ENCODE measurements around the gene IL5. TPM values are rescaled to one million over a fixed set of nuclear protein-coding genes. Genes with fewer than 3 reads are reported as not detected.

The IL5 gene
- total and polyA plus RNA-seq, 11 donors, result not detected

DNA sequence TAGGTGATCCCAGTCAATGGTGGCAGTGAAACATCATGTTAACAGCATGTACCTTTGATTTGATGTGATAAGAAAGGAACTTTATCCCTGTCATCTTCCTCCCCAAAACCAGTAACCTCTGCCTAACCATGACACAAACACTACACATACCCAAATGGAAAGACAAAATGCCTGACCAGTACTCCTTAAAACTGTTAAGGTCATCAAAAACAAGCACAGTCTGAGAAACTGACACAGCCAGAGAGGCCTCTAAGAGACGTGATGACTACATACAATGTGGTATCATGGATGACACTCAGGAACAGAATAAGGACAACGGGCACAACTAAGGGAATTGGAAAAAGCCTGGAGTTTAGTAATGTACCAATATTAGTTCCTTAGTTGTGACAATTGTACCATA, 3.9 kb upstream of the IL5 start:
- Histone ChIP-seq H3K27me3 (no peaks in the 10 kb centered on the region), H3K4me3 (no peak overlapping the region), H3K27ac (no peak overlapping the region), H3K9me3 (no peaks in the 10 kb centered on the region), H3K36me3 (no peaks in the 10 kb centered on the region), H3K4me1 (no peaks in the 10 kb centered on the region)
- DNase-seq (no peak), ATAC-seq (no peak)
- TF ChIP-seq, protein P1, sequence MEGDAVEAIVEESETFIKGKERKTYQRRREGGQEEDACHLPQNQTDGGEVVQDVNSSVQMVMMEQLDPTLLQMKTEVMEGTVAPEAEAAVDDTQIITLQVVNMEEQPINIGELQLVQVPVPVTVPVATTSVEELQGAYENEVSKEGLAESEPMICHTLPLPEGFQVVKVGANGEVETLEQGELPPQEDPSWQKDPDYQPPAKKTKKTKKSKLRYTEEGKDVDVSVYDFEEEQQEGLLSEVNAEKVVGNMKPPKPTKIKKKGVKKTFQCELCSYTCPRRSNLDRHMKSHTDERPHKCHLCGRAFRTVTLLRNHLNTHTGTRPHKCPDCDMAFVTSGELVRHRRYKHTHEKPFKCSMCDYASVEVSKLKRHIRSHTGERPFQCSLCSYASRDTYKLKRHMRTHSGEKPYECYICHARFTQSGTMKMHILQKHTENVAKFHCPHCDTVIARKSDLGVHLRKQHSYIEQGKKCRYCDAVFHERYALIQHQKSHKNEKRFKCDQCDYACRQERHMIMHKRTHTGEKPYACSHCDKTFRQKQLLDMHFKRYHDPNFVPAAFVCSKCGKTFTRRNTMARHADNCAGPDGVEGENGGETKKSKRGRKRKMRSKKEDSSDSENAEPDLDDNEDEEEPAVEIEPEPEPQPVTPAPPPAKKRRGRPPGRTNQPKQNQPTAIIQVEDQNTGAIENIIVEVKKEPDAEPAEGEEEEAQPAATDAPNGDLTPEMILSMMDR (IDR thresholded peaks at IDR 0.05), result no peak
- TF ChIP-seq POLR2A (IDR thresholded peaks at IDR 0.05), result no peak
- intact Hi-C loops (cut with DNase I), result no loop called here
- 79 to 90% (median 86%) methylated on average over 2 of the region's 2 CpGs for WGBS, 4 donors

DNA sequence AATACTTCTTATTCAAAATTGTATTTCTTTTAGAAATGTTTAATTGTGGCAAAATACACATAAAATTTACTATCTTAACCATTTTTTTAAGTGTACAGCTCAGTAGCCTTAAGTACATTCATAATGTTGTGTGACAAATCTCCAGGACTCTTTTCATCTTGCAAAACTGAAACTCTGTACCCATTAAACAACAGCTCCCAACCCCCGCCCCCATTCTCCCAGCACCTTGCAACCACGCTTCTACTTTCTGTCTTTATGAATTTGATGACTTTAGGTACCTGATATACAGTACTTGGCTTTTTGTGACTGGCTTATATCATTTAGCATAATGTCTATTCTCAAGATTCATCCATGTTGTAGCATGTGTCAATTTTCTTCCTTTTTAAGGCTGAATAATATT, 2.8 kb upstream of the IL5 start:
- TF ChIP-seq POLR2A (IDR thresholded peaks at IDR 0.05), result no peak
- TF ChIP-seq, protein P1 (IDR thresholded peaks at IDR 0.05), result no peak
- no peak overlapping the region for H3K4me3 ChIP-seq
- no peak overlapping the region for H3K27ac ChIP-seq
- no peaks in the 10 kb centered on the region for H3K36me3 ChIP-seq
- ATAC-seq (no peak), DNase-seq (no peak)
- intact Hi-C loops (cut with DNase I), result no loop called here
- WGBS, 4 donors, result 91 to 97% (median 95%) methylated on average over 2 of the region's 2 CpGs
- no peaks in the 10 kb centered on the region for H3K27me3 ChIP-seq
- no peaks in the 10 kb centered on the region for H3K9me3 ChIP-seq
- H3K4me1 ChIP-seq, result no peaks in the 10 kb centered on the region

DNA sequence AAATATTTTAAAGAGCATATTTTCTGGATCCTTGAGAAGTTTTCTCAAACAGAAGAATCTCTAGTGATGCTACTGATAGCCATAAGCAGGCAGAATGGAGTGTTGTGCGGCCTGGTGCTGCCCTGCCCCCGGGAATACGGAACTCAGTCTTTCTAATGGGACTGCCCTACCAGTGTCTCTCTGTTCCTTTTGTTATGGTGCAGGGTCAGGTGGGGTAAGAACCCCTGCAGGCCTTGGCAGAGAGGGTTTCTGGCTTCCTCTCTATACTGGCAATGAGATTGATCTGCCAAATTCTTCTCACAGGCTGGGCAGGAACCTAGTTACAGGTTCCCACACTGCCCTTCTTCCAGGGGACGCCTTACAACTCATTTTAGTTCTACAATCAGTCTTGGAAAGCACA, 2.6 kb downstream of the IL5 start:
- no peaks in the 10 kb centered on the region for H3K36me3 ChIP-seq
- DNase-seq, result no peak
- ATAC-seq, result no peak
- no peak overlapping the region for H3K27ac ChIP-seq
- intact Hi-C loops (cut with DNase I), result no loop called here
- H3K4me1 ChIP-seq, result no peaks in the 10 kb centered on the region
- TF ChIP-seq, protein P1 (IDR thresholded peaks at IDR 0.05), result no peak
- no peak for TF ChIP-seq POLR2A (IDR thresholded peaks at IDR 0.05)
- H3K27me3 ChIP-seq, result no peaks in the 10 kb centered on the region
- no peaks in the 10 kb centered on the region for H3K9me3 ChIP-seq
- H3K4me3 ChIP-seq, result no peak overlapping the region
- WGBS, 4 donors, result 92 to 95% (median 93%) methylated on average over 4 of the region's 4 CpGs

DNA sequence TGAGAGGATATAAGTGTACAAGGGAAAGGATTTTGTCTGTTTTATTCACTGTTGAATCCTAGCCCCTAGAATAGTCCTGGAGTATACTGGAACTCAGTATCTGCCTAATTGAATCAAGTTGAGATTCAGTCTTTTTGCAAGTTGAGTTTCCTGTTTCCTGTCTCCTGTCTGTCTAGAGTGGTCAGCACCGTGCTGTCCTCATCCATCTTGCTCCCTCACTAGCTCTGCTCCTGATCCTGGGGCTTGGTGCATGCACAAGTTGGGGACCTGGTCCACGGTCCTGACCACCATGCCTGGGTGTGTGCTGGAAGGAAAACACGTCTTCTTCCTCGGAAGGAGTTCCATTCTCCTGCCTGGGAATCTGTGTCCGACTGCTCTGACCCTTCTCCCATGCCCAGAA, 3.2 kb downstream of the IL5 start:
- H3K4me1 ChIP-seq, result no peaks in the 10 kb centered on the region
- TF ChIP-seq, protein P1 (IDR thresholded peaks at IDR 0.05), result no peak
- no peak for TF ChIP-seq POLR2A (IDR thresholded peaks at IDR 0.05)
- H3K27ac ChIP-seq, result no peak overlapping the region
- WGBS, 4 donors, result 72 to 85% (median 77%) methylated on average over 5 of the region's 5 CpGs
- no peaks in the 10 kb centered on the region for H3K27me3 ChIP-seq
- H3K4me3 ChIP-seq, result no peak overlapping the region
- DNase-seq, result no peak
- intact Hi-C loops (cut with DNase I), result no loop called here
- ATAC-seq, result no peak
- no peaks in the 10 kb centered on the region for H3K36me3 ChIP-seq
- no peaks in the 10 kb centered on the region for H3K9me3 ChIP-seq
